ENCODE measurements around the gene PTGFRN.

The PTGFRN gene

DNA sequence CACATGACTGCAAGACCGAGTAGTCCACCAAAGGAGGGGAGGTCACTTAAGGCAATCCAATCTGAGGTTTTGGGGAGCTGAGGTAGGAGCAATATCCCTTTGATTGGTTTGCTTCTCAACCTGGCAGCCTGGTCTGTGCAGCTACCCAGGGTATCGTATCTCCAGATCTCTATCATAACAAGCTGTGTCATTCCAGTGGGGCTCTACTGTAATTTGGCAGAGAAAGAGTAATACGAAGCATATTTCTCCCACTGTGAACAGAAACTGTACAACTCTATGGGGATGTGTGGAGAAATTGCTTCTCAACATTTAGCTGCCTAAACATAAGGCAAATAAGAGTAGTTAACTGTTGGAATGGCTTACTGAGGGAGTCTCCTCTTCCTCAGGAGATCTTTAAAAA lies 112.4 kb downstream of the PTGFRN start:
- Histone ChIP-seq H3K4me3 (ENCODE audit: low read depth, low read length) (no peak overlapping the region), H3K36me3 (ENCODE audit: control insufficient read depth, insufficient read depth, low read length) (no peaks in the 10 kb centered on the region; the same call in 1 of the 2 replicates), H3K4me1 (ENCODE audit: control insufficient read depth, insufficient read depth, low read length) (no peaks in the 10 kb centered on the region), H3K27ac (ENCODE audit: low read depth, low read length) (no peak overlapping the region), H3K9me3 (ENCODE audit: control insufficient read depth, insufficient read depth, low read depth, low read length) (no peaks in the 10 kb centered on the region), H3K9ac (ENCODE audit: low read length) (no peak overlapping the region), H3K27me3 (ENCODE audit: control insufficient read depth, insufficient read depth, low read length) (no peaks in the 10 kb centered on the region)

DNA sequence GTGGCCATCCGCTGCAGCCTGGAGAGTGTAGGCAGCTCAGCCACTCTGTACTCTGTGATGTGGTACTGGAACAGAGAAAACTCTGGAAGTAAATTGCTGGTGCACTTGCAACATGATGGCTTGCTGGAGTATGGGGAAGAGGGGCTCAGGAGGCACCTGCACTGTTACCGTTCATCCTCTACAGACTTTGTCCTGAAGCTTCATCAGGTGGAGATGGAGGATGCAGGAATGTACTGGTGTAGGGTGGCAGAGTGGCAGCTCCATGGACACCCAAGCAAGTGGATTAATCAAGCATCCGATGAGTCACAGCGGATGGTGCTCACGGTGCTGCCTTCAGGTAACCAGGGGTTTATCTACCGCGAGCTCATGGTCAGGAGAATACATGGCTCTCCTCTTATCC lies 115.9 kb downstream of the PTGFRN start:
- no peak overlapping the region for H3K4me3 ChIP-seq (ENCODE audit: low read depth, low read length)
- no peaks in the 10 kb centered on the region; the same call in 1 of the 2 replicates for H3K36me3 ChIP-seq (ENCODE audit: control insufficient read depth, insufficient read depth, low read length)
- no peaks in the 10 kb centered on the region for H3K27me3 ChIP-seq (ENCODE audit: control insufficient read depth, insufficient read depth, low read length)
- H3K4me1 ChIP-seq (ENCODE audit: control insufficient read depth, insufficient read depth, low read length), result no peaks in the 10 kb centered on the region
- H3K9me3 ChIP-seq (ENCODE audit: control insufficient read depth, insufficient read depth, low read depth, low read length), result no peaks in the 10 kb centered on the region
- no peak overlapping the region for H3K27ac ChIP-seq (ENCODE audit: low read depth, low read length)
- no peak overlapping the region for H3K9ac ChIP-seq (ENCODE audit: low read length)

DNA sequence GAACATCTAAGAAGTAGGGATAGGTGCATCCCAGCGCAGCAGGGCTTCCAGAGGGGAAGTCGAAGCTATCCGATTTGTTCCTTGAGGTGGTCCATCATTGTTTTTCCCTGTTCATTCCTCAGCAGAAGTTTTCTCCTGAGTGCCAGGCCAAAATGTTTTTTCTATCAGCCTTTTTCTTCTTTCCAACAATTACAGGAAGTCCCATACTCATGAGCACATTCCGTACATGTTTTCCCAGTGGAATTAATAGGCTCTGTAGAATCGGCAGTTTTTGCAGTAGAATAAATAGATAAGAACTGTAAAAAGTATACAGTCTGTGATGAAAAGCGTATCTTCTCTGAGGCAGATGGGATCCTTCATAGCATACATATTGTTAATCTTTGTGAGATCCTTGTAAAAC lies 116.6 kb downstream of the PTGFRN start:
- Histone ChIP-seq H3K9ac (ENCODE audit: low read length) (no peak overlapping the region), H3K9me3 (ENCODE audit: control insufficient read depth, insufficient read depth, low read depth, low read length) (no peaks in the 10 kb centered on the region), H3K4me3 (ENCODE audit: low read depth, low read length) (no peak overlapping the region), H3K27ac (ENCODE audit: low read depth, low read length) (no peak overlapping the region), H3K27me3 (ENCODE audit: control insufficient read depth, insufficient read depth, low read length) (no peaks in the 10 kb centered on the region), H3K4me1 (ENCODE audit: control insufficient read depth, insufficient read depth, low read length) (no peaks in the 10 kb centered on the region), H3K36me3 (ENCODE audit: control insufficient read depth, insufficient read depth, low read length) (no peaks in the 10 kb centered on the region; the same call in 1 of the 2 replicates)

DNA sequence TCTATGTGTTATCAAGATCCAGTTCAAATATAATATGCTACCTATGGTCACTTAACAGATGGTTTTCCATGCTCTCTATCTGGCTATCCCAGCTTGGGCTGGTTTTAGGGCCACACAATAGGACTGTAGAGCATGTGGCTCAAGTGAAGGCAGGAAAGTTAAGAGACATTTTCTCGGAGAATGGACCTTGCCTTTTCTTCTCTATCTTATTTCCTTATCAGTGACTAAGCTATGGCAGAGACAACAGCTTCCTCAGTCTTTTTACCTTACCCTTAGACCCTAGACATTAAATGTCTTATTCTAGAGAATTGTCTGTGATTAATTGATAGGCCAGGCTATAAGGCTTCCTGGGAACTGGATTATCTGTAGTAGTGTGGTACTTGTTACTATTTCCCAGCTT lies 120.0 kb downstream of the PTGFRN start:
- H3K4me1 ChIP-seq (ENCODE audit: control insufficient read depth, insufficient read depth, low read length), result peaks cover under 1% of the 10 kb centered on the region; the same call in 1 of the 2 replicates
- no peaks in the 10 kb centered on the region for H3K36me3 ChIP-seq (ENCODE audit: control insufficient read depth, insufficient read depth, low read length)
- no peak overlapping the region for H3K9ac ChIP-seq (ENCODE audit: low read length)
- H3K4me3 ChIP-seq (ENCODE audit: low read depth, low read length), result no peak overlapping the region
- H3K27me3 ChIP-seq (ENCODE audit: control insufficient read depth, insufficient read depth, low read length), result no peaks in the 10 kb centered on the region
- H3K9me3 ChIP-seq (ENCODE audit: control insufficient read depth, insufficient read depth, low read depth, low read length), result no peaks in the 10 kb centered on the region
- no peak overlapping the region for H3K27ac ChIP-seq (ENCODE audit: low read depth, low read length)

DNA sequence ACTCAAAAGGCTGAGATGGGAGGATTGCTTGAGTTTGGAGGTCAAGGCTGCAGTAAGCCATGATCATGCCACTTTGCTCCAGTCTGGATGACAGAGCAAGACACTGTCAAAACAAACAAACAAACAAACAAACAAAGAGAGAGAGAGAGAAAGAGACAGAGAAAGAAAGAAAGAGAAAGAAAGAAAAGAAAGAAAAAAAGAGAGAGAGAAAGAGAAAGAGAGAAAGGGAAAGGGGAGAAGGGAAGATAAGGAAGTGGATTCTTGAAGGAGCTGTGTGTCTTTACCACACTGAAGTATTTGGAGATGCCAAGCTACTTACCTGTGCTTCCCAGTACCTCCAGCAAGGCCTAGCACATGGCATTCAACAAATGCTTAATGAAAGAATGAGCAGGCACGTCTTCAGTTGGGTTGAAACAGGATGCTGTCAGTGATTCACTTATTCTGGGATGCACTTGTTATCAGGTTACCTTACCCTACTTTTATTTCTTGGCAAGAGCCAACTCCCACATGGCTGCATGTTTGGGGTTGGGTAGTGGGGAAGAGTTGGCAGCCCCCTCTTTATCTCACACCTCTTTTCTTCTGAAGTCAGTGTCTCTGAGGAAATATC lies 120.7 kb downstream of the PTGFRN start:
- Histone ChIP-seq H3K9me3 (ENCODE audit: control insufficient read depth, insufficient read depth, low read depth, low read length) (no peaks in the 10 kb centered on the region), H3K4me1 (ENCODE audit: control insufficient read depth, insufficient read depth, low read length) (peaks cover 6% of the 10 kb centered on the region; the same call in 1 of the 2 replicates), H3K4me3 (ENCODE audit: low read depth, low read length) (no peak overlapping the region), H3K27ac (ENCODE audit: low read depth, low read length) (no peak overlapping the region), H3K36me3 (ENCODE audit: control insufficient read depth, insufficient read depth, low read length) (no peaks in the 10 kb centered on the region), H3K9ac (ENCODE audit: low read length) (no peak overlapping the region), H3K27me3 (ENCODE audit: control insufficient read depth, insufficient read depth, low read length) (no peaks in the 10 kb centered on the region)

DNA sequence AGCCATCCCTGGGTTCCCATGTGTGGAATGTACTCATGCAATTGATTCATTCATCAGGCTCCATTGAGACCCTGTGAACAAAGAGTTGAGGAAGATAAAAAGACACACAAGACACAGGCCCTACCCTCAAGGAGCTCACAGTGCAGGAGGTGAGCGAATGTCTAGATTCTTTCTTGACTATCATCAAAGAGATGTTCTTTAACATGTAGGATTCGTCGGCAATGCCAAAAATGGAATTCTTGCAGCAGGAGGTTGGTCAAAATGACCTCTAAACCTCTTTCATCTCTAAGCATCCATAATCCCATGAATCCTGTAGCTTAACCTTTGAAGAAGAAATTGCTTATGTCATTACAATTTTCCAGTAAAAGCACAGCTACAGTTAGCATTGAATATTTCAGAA lies 122.5 kb downstream of the PTGFRN start:
- Histone ChIP-seq H3K27ac (ENCODE audit: low read depth, low read length) (no peak overlapping the region), H3K27me3 (ENCODE audit: control insufficient read depth, insufficient read depth, low read length) (no peaks in the 10 kb centered on the region), H3K9ac (ENCODE audit: low read length) (no peak overlapping the region), H3K4me3 (ENCODE audit: low read depth, low read length) (no peak overlapping the region), H3K4me1 (ENCODE audit: control insufficient read depth, insufficient read depth, low read length) (peaks cover 12% of the 10 kb centered on the region; the same call in 1 of the 2 replicates), H3K9me3 (ENCODE audit: control insufficient read depth, insufficient read depth, low read depth, low read length) (no peaks in the 10 kb centered on the region), H3K36me3 (ENCODE audit: control insufficient read depth, insufficient read depth, low read length) (no peaks in the 10 kb centered on the region)

DNA sequence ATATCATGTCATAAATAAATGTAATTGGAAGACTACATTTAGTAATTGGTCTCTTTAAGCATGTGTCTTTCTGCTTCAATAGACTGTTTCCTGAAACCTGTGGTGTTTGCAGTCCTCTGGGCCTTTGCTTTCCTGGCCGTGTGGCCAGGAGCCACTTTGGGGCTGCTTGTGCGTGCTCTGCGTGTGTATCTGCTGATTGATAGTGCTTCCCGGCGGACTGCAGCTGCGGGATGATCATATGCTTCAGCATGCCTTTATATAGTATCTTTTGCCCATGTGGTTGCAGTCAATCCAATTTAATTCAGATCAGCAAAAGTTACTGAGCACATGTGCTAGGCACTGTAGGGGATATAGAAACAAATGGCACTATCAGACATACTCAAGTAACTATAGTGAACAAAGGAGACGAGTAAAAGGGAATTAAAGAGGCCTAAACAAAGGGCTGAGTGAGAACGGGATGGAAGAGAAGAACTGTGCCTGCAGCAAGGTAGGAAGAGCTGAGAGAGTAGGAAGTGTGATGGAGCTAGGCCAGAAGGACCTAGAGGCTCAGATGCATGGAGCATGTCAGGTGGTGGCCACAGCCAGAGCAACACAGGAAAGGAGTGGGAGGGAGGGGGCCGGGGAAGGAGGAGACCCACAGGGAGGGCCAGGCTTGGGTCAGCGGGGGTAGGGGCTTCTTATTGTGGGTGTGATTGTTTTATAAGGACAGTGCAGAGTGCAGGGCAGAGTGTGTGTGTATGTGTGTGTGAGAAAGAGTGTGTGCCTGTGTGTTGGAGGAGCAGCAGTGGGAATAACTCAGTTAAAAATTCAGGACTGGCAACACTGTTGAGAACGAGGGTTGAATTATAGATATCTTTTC lies 123.2 kb downstream of the PTGFRN start:
- no peaks in the 10 kb centered on the region for H3K27me3 ChIP-seq (ENCODE audit: control insufficient read depth, insufficient read depth, low read length)
- H3K4me1 ChIP-seq (ENCODE audit: control insufficient read depth, insufficient read depth, low read length), result peaks cover 12% of the 10 kb centered on the region; the same call in 1 of the 2 replicates
- no peaks in the 10 kb centered on the region for H3K9me3 ChIP-seq (ENCODE audit: control insufficient read depth, insufficient read depth, low read depth, low read length)
- no peak overlapping the region for H3K4me3 ChIP-seq (ENCODE audit: low read depth, low read length)
- H3K9ac ChIP-seq (ENCODE audit: low read length), result no peak overlapping the region
- no peaks in the 10 kb centered on the region for H3K36me3 ChIP-seq (ENCODE audit: control insufficient read depth, insufficient read depth, low read length)
- no peak overlapping the region for H3K27ac ChIP-seq (ENCODE audit: low read depth, low read length)

DNA sequence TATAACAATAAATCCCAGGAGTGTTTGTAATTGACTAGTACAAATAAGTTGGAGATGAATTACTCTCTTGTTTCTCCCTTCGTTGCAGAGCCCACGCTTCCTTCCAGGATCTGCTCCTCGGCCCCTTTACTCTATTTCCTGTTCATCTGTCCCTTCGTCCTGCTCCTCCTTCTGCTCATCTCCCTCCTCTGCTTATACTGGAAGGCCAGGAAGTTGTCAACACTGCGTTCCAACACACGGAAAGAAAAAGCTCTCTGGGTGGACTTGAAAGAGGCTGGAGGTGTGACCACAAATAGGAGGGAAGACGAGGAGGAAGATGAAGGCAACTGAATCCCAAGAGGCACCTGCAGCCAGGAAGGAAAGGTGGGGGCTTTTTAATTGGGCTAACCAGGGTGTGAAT lies 124.1 kb downstream of the PTGFRN start:
- no peaks in the 10 kb centered on the region for H3K27me3 ChIP-seq (ENCODE audit: control insufficient read depth, insufficient read depth, low read length)
- no peaks in the 10 kb centered on the region for H3K36me3 ChIP-seq (ENCODE audit: control insufficient read depth, insufficient read depth, low read length)
- no peak overlapping the region for H3K4me3 ChIP-seq (ENCODE audit: low read depth, low read length)
- no peak overlapping the region for H3K27ac ChIP-seq (ENCODE audit: low read depth, low read length)
- no peaks in the 10 kb centered on the region for H3K9me3 ChIP-seq (ENCODE audit: control insufficient read depth, insufficient read depth, low read depth, low read length)
- peaks cover 12% of the 10 kb centered on the region; the same call in 1 of the 2 replicates for H3K4me1 ChIP-seq (ENCODE audit: control insufficient read depth, insufficient read depth, low read length)
- no peak overlapping the region for H3K9ac ChIP-seq (ENCODE audit: low read length)

DNA sequence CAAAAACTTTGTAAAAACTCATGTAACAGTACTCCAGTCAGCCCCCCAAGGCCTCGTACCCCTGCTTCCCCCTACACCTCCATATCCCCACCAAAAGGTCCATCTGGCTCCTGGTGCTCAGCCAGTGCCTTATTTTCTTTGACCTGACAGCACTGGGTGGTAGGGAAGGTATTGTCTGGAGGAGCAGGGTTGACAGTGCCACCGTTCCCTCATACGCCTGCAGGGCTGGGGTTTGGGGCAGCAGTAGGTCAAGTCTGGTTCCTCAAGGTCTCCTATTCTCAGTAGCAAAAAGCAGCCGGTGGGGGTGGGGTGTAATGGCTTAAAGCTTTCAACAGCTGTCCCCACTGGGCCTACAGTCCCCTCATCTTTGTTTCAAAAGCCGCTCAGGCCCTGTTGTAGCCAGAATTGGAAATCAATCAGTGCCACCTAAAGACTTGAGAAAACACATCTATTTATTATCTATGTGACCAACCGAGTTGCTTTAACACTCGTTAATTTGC lies 125.1 kb downstream of the PTGFRN start:
- H3K9ac ChIP-seq (ENCODE audit: low read length), result no peak overlapping the region
- no peaks in the 10 kb centered on the region for H3K36me3 ChIP-seq (ENCODE audit: control insufficient read depth, insufficient read depth, low read length)
- H3K4me1 ChIP-seq (ENCODE audit: control insufficient read depth, insufficient read depth, low read length), result peaks cover 12% of the 10 kb centered on the region; the same call in 1 of the 2 replicates
- H3K4me3 ChIP-seq (ENCODE audit: low read depth, low read length), result no peak overlapping the region
- H3K9me3 ChIP-seq (ENCODE audit: control insufficient read depth, insufficient read depth, low read depth, low read length), result no peaks in the 10 kb centered on the region
- H3K27ac ChIP-seq (ENCODE audit: low read depth, low read length), result no peak overlapping the region
- no peaks in the 10 kb centered on the region for H3K27me3 ChIP-seq (ENCODE audit: control insufficient read depth, insufficient read depth, low read length)

DNA sequence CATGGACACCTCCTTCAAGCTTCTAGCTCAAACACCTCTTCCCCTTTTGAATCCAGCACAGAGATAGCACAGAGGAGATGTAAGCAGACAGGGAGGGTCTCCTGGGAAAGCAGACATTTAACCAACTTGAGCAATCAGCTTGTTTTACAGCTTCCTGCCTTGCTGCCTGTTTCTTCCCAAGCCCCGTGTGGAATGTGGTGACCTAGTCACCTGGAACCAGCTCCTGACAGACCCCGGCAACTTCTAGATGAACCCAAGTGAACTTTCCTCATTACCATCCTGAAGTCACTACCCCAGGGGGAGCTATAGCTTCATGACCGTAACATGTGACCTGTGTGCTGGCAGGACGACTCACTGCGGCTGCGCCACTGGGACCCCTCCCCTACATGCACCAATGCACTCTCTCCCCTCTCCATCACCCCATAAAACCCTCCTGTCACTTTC lies 126.3 kb downstream of the PTGFRN start:
- H3K27ac ChIP-seq (ENCODE audit: low read depth, low read length), result no peak overlapping the region
- no peak overlapping the region for H3K4me3 ChIP-seq (ENCODE audit: low read depth, low read length)
- no peaks in the 10 kb centered on the region for H3K27me3 ChIP-seq (ENCODE audit: control insufficient read depth, insufficient read depth, low read length)
- no peak overlapping the region for H3K9ac ChIP-seq (ENCODE audit: low read length)
- H3K4me1 ChIP-seq (ENCODE audit: control insufficient read depth, insufficient read depth, low read length), result peaks cover 12% of the 10 kb centered on the region; the same call in 1 of the 2 replicates
- H3K9me3 ChIP-seq (ENCODE audit: control insufficient read depth, insufficient read depth, low read depth, low read length), result no peaks in the 10 kb centered on the region
- H3K36me3 ChIP-seq (ENCODE audit: control insufficient read depth, insufficient read depth, low read length), result no peaks in the 10 kb centered on the region

DNA sequence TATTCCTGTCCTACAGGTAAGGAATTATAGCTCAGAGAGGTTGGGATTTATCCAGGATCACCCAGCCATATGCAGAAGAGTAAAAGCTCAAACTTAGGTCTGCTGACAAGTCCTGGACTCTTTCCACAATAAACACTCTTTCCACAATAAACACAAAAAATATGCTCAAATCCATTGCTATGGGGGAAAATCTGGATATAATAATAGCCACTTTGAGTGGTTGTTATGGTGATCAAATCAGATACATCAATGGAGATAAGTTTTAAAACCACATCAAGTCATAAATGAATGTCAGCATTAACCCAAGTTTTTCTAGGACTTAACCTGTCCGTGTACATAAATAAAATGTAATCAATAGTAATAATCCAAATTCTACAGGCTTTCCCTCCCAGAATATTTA lies 128.1 kb downstream of the PTGFRN start:
- no peak overlapping the region for H3K9ac ChIP-seq (ENCODE audit: low read length)
- no peak overlapping the region for H3K4me3 ChIP-seq (ENCODE audit: low read depth, low read length)
- no peaks in the 10 kb centered on the region for H3K9me3 ChIP-seq (ENCODE audit: control insufficient read depth, insufficient read depth, low read depth, low read length)
- no peak overlapping the region for H3K27ac ChIP-seq (ENCODE audit: low read depth, low read length)
- H3K4me1 ChIP-seq (ENCODE audit: control insufficient read depth, insufficient read depth, low read length), result peaks cover 12% of the 10 kb centered on the region; the same call in 1 of the 2 replicates
- no peaks in the 10 kb centered on the region for H3K27me3 ChIP-seq (ENCODE audit: control insufficient read depth, insufficient read depth, low read length)
- no peaks in the 10 kb centered on the region for H3K36me3 ChIP-seq (ENCODE audit: control insufficient read depth, insufficient read depth, low read length)

All from HUES6 (cell line).